NCI-H526 treated with DMSO at 0.1 percent for 48 hours (cell line): ENCODE data around the gene MIF4GD.
"Not testable (repeated sequence)": the region's sequence is repeated elsewhere in the genome, so short reads cannot be mapped to it uniquely, and the experiment has no call there.

Experiments
- DNase-seq: peaks from one replicate; lab custom pipeline; 2025; lab: John Stamatoyannopoulos, UW

Gene MIF4GD

DNA sequence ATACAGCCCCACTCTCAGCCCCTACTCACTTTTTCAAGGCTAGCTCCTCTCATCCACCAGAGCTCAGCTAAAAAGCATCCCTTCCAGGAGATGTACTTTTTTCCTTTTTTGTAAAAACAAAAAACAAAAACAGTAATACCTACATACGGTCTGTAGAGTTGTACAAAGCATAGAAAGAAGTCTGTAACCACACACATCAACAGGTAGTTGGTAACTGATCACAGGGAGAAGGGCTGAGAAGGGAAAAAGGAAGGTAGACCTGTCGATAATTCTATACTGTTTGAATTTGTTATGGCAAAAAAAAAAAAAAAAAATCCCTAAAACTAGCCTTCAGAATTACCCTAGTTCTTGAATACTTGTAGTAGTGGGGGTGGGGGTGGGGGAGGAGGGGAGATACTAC, 17.3 kb upstream of the MIF4GD start:
- DNase-seq, result no peak

DNA sequence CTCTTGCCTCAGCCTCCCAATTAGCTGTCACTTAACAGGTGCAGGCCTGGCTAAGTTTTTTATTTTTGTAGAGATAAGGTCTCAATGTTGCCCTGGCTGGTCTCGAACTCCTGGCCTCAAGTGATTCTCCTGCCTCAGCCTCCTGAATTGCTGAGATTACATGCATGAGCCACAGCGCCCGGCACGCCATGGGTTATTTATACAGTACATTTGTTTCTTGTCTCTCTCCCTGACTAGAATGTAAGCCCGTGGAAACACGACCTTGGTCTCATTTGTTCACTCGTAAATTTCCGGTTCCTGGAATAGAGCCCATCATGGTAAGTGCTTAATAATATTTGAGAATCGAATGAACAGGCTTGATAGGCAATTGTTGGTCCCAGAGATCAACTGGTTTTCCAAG, 16.2 kb upstream of the MIF4GD start:
- no peak for DNase-seq

DNA sequence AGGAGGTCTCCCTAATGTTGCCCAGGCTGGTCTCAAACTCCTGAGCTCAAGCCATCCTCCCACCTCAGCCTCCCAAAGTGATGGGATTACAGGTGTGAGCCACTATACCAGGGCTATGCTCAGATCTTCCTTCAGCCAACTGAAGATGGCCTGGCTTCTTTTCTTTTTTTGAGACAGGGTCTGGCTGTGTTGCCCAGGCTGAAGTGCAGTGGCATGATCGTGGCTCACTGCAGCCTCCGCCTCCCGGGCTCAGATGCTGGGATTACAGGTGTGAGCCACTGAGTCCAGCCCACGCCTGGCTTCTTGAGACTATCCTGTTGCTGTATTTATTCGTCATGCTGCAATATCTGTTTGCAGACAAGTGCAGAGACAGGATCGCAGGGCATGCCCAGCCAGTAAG, 14.1 kb upstream of the MIF4GD start:
- no peak for DNase-seq

DNA sequence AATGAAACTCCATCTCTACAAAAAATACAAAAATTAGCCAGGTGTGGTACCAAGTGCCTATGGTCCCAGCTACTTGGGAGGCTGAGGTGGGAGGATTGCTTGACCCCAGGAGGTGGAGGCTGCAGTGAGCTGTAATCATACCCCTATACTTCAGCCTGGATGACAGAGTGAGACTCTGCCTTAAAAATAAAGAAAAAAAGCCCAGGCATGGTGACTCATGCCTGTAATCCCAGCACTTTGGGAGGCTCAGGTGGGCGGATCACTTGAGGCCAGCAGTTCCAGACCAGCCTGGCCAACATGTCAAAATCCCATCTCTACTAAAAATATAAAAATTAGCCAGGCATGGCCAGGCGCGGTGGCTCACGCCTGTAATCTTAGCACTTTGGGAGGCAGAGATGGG, 9.2 kb upstream of the MIF4GD start:
- DNase-seq, result not testable (repeated sequence)

DNA sequence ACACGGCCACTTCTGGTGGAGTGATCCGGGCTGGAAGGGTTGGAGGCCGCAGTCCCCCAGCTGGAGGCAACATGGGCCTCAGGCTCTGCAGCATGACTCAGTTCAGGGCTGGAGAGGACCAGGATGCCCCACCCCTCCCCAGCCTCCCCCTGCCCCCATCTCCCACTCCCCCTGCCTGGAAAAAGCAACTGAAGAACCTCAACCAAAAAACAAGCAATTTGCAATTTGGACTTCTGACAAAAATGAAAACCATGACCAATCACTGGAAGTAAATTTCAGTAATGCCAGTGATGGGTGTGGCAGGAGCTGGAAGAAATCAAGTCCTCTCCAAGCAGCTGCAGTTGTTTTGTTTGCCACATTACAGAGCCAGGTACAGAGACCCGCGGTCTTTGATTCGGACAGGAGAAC, 6.6 kb upstream of the MIF4GD start:
- no peak for DNase-seq

DNA sequence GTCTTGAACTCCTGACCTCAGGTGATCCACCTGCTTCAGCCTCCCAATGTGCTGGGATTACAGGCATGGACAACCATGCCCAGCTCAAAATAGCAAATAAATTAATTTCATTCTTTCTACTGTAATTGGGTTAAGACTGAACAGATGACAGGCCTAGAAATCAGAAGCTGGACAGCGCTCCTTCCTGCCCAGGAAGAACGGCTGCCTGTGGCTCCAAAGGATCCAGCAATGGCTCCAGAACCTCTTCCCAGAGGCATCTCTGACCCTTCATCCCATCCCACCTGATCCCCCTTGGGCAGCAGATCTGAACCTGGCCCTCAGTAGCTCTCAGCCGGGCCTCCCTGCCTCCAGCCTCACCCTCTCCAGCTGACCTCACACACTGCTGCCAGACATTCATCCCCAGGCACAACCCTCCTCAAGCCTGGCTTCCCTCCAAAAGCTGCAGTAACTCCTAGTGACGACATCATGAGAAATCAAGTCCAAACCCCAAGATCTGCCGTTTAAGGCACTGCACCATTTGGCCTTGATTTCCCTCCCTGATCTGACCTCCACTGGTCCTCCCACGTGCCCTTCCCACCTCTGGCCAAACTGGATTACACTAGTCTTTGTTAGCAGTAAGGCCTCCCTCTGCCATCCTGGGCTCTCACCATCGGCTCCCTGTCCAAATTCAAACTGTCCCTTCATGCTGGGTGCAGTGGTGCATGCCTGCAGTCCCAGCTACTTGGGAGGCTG, 3.1 kb upstream of the MIF4GD start:
- DNase-seq, result no peak

DNA sequence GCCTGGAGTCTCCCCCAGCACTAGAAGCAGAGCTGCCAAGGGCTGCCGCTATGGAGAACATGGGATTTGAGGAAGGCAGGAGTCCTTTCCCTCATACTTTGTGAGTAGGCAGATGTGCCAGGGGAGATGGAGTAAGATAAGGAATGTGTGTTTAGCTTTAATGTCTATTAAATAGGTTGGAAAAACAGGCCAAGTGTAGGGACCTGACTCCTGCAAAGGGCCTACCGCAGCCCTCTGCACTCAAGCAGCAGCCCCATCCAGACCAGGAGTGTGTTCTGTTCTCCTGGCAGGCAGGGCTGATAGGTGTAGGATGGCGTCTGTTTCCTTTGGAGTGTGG, 1.8 kb upstream of the MIF4GD start:
- no peak for DNase-seq

DNA sequence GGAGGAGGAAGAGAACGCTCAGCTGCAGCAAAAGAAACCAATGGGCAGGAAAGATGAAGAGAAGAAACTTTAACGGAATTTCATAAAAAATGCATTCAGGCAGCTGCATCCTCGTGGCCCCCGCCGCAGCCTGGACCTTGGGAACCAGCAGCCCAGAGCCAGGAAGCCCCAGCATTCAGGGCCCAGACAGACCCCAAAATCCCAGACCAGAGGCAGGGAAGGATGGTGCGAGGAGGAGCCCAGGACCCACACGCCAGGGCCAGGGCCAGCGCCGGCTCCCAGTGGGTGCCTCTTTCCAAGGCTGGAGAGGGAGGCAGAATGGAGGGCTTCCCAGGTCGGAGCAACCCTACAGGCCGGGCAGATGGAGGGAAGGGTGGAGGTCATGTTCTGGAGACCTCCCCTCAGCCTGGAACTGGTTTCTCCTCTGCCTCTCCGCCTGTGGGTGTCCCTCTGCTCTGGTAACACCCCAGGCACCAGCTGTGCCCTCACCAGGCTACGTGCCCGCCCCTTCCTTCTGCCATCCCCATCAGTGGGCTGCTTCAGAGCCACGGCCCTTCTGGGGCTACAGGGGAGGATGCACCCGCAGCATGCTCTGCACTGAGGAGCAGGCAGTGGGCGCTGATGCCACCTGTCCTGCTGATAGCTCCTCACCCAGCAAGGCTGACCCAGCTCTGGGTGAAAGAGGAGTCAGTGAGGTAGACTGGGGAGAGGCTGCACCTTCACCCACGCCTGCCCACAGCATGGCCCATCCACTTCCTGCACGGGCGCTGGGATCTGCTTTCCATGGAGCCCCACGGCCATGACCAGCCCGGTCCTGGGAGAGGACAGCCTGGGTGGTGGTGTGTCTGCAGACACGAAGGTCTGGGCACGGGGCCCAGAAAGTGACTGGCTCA, 1.2 kb upstream of the MIF4GD start:
- no peak for DNase-seq

DNA sequence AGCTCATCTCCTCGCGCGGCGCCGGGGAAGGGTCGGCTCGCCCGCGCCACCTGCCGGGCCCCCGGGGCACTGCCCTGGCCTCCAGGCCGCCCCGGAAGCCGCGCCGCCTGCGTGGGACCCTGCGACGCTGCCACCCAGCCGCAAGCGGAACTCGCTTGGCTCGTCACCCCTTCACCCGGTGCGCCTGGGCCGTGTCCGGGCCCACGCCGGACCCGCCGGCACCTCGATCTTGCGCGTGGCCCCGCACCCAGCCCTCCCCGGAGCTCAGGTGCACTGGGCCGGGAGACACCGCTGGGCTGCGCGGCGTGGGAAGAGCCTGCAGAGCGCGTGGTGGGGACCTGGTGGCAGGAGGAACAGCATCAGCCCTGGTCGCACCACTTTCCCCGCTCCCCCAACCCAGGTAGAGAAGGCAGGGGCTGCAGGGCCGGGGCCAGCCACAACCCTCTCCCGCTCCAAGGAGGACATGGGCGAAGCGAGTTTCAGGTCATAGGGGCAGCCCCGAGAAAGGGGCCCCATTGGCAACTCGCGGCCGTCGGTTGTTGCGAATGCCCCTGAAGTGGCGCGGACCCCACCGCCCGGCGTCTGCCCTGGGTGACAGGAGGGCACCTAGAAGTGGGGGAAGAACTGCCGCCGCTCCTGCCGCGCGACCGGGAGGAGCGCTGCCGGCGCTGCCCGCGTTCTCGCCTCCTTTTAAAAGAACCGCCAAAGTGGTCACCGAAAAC, 363 bp upstream of the MIF4GD start:
- peak; percentile 50 for DNase-seq

DNA sequence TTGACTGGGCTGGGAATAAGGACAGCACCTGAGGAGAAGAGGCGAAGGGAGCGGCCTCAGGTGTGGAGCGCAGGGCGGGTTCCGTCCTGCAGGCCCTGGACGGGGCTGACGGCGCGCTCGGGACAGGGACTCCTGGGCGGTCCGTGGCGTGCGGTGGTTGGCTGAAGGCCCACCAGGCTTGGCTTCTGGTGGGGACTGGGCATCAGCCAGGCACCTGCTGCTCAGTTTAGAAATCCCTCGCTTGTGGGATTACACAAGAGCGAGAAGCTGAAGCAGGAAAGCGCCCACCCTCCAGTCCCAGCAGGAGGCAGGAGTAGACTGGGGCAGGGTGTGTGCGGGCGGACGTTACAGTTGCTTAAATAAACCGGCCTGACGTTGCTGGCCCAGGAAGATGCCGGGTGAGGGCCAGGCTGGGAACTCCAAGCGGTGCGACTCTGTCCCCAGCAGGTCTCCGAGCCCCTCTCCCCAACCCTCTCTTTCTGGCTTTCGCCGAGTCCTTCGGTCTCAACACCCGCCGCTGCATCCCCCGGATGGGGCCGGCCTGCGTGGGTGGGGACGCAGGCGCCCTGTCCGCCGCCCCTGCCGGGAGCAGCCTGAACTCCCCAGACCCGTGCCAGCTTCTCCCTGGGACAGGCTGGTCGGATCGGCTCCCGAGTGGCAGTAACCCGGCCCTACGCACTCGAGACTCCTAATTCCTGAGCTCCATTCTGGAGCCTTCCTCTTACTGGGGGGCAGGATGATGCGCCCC, 639 bp downstream of the MIF4GD start:
- DNase-seq, result peak; percentile 64

DNA sequence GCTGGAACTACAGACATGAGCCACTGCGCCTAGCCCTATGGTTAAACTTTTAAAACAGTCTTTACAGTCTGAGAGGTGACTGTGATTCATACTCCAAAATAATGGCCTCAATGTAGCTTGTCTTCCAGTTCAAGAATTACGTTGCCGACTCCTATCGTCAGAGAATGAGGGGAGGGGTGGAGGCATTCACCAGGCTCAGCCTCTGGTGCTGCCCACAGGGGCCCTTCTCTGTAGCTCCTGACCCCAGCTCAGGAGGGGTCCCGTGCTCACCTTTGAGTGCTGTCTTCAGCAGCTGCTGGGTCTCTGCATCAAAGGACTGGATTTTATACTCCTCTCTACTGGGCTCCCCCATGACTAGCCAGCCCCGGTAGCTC, 1.2 kb downstream of the MIF4GD start:
- no peak for DNase-seq

DNA sequence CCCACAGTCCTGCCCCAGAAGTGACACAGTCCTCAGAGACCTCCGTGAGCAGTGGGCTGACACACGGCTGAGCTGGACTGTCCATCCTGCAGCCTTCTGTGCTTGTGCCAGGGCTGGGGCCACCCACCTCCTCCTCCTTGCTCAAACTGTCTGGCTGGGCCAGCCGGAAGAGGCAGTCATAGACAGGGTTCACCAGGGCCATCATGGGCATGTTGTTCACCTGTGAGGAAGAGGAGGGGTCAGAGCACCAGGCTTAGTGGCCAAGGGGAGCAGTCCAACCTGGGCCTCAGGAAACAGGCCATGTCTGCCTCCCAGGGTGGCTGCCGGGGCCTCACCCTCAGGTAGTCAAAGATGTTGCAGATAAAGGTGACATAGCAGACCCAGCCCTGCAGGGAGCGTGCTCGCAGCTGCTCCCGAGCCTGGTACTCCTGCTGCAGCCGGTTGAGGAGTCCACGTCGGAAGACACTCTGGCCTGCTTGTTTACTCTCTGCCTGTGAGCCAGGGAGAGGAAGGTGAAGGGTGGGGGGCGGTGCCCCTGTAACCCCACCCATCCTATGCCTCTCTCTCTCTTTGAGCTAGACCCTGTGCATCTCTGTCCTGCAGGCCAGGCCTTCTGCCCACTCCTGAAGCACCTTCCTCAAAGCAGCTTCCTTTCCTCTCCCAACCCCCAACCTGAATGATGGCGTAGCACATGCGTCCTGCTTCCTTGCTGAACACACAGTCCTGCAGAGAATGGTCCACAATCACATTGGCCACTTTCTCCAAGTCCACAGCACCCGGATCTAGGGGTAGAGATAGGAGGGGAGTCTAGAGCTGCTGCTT, 3.4 kb downstream of the MIF4GD start:
- DNase-seq, result peak; percentile 15

DNA sequence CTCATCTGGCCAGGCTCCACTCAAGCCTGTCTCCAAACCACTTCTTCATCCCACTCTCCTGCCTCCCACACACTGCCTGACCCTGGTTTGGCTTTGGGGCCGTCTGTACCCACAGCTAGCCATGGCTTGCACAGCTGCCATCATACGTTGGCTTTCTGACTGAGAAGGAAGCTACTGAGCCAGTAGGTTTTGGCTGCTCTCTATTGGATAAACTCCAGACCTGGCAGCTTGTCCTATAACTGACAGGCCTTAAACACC, 3.9 kb downstream of the MIF4GD start:
- no peak for DNase-seq

DNA sequence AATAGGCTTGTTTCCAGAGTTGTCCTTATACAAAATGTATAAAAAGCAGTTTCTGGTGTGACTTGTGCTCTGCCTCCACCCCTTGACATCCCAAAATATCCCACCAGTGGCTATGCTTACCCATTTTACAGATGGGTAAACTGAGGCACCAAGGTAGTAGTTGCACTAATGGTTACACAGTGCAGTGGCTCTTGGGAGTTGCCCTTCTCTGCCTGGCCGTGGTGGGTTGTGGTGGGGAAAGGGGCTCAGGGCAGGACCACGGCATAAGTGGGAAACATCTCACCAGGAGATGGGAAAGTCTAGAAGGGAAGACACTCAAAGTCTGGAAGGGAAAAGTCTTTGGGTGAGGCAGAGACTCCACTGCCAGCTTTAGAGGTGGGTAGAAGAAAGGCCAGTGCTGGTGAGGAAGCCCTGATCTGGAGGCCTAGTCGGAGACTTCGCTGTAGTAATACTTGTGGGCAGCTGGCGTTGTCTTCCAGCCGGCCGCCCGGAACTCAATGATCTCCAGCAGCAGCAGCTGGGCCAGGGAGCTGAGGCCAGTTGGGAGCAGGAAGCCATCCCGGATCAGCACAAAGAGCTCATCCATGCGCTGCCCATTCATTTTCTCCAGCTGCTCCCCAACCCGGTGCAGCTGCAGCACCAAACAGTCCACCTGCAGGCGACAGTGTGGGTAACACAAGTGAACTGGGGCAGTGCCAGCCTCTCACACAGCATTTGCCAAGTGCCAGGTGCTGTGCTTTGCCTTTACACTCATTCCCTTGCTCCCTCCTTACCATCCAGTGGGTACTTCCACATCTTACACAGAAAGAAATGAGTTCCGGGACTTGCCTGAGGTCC, 4.5 kb downstream of the MIF4GD start:
- no peak for DNase-seq

DNA sequence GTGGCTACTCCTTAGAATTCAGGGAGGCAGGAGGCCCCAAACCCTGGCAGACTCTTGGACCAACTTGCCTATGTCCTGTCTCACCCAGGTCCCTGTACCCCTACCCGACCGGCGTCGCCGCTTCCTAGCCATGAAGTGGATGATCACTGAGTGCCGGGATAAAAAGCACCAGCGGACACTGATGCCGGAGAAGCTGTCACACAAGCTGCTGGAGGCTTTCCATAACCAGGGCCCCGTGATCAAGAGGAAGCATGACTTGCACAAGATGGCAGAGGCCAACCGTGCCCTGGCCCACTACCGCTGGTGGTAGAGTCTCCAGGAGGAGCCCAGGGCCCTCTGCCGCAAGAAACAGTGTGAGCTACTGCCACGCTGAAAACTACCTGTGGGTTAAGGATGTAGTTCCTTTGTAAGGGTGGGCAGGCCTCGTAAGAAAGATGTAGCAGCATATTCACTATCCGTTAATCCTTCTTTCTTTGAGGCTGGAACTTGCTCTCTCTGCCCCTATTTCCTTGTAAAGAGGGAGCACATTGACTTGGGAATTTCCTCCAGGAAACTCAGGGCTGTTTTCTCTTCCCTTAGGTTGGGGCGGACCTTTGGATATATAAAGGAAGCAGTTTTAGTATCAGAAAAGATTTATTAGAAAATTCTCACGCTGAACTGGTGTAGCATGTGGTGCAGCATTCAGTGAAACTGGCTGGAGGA, 5.3 kb downstream of the MIF4GD start:
- no peak for DNase-seq

DNA sequence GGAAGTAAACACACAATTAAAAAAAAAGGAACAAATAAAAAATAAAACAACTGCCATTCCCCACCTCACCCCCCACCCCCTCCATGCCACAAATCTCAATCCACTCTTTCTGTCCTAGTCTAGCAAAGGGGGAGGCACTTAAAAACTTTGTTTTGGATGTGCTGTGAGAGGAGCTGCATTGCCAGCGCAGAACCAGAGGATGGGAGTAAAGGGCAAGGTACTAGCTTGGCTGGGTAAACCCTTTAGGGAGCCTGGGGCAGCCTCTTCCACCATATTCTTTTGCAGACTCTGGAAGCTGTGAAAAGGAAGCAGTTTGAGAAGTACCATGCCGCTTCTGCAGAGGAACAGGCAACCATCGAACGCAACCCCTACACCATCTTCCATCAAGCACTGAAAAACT, 8.0 kb downstream of the MIF4GD start:
- DNase-seq, result no peak

DNA sequence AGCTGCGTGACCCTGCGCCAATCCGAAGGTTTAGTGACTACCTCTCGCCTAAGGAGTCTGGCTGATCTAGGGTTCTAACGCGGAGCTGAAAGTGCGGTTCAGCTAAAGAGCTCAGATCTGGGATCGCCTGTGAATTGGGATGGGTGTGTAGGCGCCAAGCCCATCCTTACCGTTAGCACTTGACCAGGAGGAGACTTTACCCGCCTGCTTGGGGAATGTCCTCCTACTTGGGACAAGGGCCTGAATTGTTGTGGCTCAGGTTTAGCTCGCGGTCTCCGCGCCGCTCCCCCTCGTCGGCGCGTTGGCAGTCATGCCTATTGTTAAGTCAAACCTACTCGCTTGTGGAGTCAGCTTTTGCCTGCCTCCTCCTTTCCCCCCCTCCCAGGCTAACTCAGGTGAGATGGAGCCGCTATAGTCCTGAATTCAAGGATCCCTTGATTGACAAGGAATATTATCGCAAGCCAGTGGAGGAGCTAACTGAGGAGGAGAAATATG, 8.9 kb downstream of the MIF4GD start:
- DNase-seq, result no peak

DNA sequence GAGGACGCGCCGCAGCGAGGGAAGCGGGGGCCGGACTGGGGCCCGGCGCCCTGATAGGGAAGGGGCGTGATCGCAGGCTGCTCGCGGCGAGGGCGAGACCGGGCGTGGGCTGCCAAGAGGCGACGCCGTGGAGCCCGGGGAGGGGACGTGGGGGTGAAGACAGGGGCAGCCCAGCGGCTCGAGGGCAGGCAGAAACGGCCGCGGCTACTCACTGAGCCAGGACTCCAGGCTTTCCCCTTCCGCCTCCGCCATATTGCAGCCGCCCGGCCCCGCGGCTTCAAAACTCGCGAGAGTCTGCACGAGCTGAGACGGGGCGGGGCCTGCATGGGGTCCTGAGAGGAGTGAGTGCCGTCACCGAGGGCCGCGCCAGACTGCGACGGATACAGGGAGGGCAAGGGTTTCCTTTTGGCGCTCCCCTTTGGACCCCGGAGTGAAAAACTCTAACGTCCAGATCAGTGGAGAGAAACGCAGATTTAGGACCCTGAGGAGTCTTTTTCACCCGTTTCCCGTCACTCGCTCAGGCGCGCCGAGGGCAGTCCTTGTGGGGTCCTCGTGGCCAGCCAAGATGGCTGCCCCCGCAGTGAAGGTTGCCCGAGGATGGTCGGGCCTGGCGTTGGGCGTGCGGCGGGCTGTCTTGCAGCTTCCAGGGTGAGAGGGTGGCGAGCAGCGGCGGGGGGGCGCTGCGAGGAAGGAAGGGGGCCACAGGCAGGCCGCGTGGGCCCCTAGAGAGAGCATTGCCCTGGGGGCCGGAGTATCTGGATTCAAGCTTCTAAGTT, 9.5 kb downstream of the MIF4GD start, which contains the start of the genes GGA3 and MRPS7:
GGA3 (minus strand) TSS at position 271 of the 776 bp plus-strand sequence; CDS start at position 252, 19 bp downstream.
MRPS7 (plus strand) TSS at position 544 of the 776 bp plus-strand sequence; CDS start at position 566, 22 bp downstream.
- DNase-seq, result peak; percentile 87
